OCI-LY1 (cell line): ENCODE results near the gene CELA2B.
"Not testable (repeated sequence)": the region's sequence is repeated elsewhere in the genome, so short reads cannot be mapped to it uniquely, and the experiment has no call there.

Source experiments
- CTCF ChIP-seq: fragments of 200-600 bp; sonication (generic), shearing (Covaris generic); IDR thresholded peaks from 2 replicates; pipeline ENCODE4 v1.5.1; 2017; ENCODE audit warnings: mild to moderate bottlenecking, antibody characterized with exemption, low read length, moderate library complexity, mixed read lengths
- EZH2 ChIP-seq: fragments of 200-600 bp; sonication (generic), shearing (Covaris generic); IDR thresholded peaks from 2 replicates; pipeline ENCODE4 v1.8.0; 2017; ENCODE audit warnings: borderline replicate concordance, mixed run types, mild to moderate bottlenecking, antibody characterized with exemption, low read length, moderate library complexity, mixed read lengths

- TF ChIP-seq CTCF, EZH2: not testable (repeated sequence)
Measured at GRCh38 chr1:15463064-15463800, 12.7 kb upstream of the CELA2B start.
